GM18498 (cell line): ENCODE results near the gene EEF1AKMT4.

Experiments
- ATAC-seq: cut with Tn5 transposase; IDR thresholded peaks from one replicate; pipeline ENCODE4 v1.9.1; 2021; ENCODE audit warnings: mild to moderate bottlenecking, moderate library complexity; ENCODE audit not compliant: unreplicated experiment

The EEF1AKMT4 gene

GRCh38 chr3:184249412-184250166 is at the start of gene EEF1AKMT4:
EEF1AKMT4 (plus strand) TSS chr3:184249672; CDS start chr3:184249695, 23 bp downstream.
- peak; percentile 89 for ATAC-seq

DNA sequence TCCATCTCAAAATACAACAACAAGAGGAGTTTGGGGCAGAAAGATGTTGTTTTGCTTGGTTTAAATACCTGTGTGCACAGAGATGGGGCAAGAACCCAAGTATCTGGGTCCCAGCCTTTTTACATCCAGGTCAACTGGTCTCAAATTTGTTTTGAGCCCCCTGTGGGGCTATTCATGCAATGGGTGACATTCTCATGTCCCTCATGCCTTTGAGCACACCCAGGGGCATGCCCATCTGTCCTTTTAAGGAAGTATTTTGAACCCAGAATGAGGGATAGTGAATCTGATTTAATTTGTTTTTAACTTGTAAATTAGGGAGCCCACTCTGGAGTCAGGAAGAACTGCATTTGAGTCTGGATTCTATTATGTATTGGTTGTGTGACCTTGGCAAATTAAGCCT is 48.6 kb upstream of the EEF1AKMT4 start:
- ATAC-seq = no peak

- no peak for ATAC-seq
Measured at GRCh38 chr3:184203526-184203925, 45.9 kb upstream of the EEF1AKMT4 start.

DNA sequence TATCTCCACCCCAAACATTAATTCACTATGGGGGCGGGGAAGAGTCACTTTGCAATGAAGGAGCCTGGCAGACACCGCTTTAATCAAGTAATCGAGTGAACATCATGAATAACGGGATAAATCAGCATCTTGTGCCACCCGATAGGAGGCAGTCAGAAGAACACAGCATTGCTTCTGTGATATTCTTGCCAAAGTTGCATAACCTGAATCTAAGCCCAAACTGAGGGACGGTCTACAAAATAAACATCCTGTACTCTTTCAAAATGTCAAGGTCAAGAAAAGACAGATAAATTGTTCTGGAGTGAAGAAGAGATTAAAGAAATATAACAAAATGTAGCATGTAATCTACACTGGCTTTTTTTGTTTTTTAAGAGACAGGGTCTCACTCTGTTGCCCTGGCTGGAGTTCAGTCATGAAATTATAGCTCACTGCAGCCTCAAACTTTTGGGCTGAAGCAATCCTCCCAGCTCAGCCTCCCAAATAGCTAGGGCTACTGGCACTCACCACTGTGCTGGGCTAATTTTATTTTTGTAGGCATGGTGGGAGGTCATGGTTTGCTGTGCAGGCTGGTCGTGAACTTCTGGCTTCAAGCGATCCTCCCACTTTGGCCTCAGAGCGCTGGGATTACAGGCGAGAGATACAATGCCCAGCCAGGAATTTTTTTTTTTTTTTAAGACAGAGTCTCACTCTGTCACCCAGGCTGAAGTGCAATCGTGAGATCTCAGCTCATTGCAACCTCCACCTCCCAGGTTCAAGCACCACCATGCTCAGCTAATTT is 40.1 kb upstream of the EEF1AKMT4 start:
- no peak for ATAC-seq

DNA sequence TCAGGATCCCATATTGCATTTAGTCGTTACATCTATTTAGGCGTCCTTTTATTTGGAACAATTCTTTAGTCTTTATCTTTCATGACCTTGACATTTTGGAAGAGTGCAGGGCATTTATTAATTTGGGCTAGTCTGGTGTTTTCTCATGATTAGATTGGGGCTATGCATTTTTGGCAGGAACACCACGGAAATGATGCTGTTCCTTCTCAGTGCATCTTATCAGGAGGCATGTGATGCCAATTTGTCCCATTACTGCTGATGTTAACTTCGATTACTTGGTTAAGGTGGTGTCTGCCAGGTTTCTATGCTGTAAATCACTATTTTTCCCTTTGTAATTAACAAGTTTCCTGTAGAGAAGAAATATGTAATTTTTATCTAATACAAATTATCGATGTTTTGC is 38.2 kb upstream of the EEF1AKMT4 start:
- ATAC-seq = no peak

- no peak for ATAC-seq
Measured at GRCh38 chr3:184211718-184212117, 37.8 kb upstream of the EEF1AKMT4 start.

DNA sequence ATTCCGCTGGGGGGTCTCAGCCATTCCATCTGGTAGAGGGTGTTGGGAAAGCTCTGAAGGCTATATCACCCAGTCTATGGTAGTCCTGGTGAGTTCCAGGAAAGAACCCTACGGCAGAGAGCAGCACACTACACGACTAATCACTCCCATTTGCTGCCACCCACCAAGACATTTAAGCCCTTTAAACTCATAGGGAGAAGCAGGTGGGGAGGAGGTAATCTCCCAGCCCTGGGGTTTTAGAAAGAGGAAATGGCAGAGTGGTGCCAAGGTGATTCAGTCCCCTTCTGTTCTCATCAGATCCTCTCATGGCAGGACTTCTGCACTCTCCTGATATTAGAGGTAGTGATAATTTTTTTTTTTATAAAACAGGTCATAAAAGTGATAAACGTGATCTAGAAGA is 30.7 kb upstream of the EEF1AKMT4 start:
- ATAC-seq = no peak

DNA sequence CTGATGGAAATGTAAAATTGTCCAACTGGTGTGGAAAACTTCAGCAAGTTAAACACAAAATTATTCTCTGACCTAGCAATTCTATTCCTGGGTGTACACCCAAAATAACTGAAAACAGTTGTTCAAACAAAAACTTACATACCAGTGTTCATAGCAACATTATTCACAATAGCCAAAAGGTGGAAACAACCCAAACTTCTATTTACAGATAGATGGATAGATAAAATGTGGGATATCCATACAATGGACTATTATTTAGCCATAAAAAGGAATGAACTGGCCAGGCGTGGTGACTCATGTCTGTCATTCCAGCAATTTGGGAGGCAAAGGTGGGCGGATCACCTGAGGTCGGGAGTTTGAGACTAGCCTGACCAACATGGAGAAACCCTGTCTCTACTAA is 27.0 kb upstream of the EEF1AKMT4 start:
- ATAC-seq = no peak

DNA sequence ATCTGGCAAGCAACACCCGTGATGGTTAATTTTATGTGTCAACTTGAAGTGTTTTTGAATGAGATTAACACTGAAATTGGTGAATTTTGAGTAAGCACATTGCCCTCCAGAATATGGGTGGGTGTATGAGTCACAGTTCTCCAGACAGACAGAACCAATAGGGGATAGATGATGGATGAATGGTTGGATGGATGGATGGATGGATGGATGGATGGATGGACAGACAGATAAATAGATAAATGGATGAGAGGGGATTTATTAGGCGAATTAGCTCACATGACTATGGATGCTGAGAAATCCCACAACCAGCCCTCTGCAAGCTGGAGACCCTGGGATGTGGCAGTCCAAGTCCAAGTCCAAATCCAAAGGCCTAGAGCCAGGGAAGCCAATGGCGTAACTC is 25.5 kb upstream of the EEF1AKMT4 start:
- ATAC-seq = no peak

GRCh38 chr3:184227481-184227935 is 22.0 kb upstream of the EEF1AKMT4 start:
- no peak for ATAC-seq

- no peak for ATAC-seq
Measured at GRCh38 chr3:184228376-184229137, 20.9 kb upstream of the EEF1AKMT4 start.

DNA sequence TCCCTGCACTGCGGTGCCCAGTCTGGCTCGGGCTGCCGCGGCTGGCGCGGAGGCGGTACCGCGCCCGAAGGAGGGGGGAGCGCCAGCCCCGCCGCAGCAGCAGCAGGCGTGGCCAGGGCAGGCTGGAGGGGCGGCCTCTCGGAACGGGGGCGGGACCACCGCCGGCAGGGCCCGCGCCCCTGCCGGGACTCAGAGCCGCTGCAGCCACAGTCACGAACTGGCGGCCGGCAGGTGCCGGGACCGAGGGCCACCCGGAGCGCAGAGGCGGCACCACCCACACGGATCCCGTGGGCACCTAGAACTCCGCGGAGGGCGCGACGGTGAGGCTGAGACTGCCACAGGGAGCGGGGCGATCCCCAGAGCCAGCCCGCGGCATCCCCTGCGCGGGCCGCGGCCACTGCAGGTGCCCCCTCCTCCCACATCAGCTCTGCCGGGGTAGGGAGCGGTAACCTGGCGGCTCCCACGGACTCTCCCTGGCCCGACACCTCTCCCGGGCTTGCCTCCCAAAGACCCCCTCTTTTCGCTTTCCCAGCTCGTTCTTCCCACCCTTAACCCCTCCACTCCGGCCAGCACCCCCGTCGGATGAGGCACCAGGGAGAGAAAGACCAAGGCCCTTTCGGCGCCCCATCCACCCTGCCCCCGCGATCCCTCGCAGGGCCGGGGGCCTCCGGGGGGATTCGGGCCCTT is 19.9 kb upstream of the EEF1AKMT4 start, which contains the start of gene VWA5B2:
TSS of gene VWA5B2 (plus strand) at position 192 of the 687 bp plus-strand sequence. CDS start 944 bp downstream, outside the sequence.
- ATAC-seq = peak; percentile 82

- ATAC-seq = no peak
Measured at GRCh38 chr3:184230081-184230602, 19.3 kb upstream of the EEF1AKMT4 start.

- ATAC-seq = no peak
Measured at GRCh38 chr3:184230603-184231528, 18.6 kb upstream of the EEF1AKMT4 start.

DNA sequence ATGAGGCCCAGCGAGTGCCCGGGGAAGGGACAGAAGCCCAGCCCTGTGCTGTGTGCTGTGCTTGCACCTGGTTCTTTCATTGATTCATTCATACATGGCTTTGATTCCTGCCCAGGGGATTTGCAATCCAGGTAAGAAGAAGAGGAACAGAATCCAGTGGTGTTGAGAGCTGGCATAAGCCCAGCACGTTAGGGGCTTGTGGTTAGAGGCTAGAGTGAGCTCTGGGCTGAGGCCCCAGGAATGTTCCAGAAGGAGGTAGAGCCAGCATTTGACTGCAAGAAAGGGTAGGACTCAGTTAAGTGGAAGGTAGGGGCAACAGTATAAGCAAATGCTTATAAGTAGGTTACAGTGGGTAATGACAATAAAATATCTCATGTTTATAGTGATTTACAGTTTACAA is 17.8 kb upstream of the EEF1AKMT4 start:
- ATAC-seq = no peak

- no peak for ATAC-seq
Measured at GRCh38 chr3:184233127-184233843, 16.2 kb upstream of the EEF1AKMT4 start.

DNA sequence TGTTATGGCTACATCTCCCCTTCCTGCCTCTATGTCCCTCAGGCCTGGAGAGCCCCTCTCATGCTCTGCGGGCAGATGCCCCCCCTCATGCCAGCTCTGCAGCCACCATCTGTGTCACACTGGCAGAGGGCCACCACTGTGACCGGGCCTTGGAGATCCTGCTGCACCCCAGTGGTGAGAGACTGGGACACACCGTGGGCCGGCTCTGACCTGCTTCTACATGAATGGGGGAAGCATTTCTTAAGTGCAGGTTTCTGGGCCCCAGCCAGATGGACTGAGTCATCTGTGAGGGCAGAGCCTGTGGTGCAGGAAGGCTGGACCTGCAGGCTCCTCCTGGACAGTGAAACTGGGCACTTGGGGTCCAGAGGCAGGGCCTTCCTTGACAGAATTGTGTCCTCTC is 15.2 kb upstream of the EEF1AKMT4 start:
- ATAC-seq = no peak

- ATAC-seq = no peak
Measured at GRCh38 chr3:184234671-184235380, 14.6 kb upstream of the EEF1AKMT4 start.
